Calu3 (cell line): ENCODE measurements around the gene RANGAP1. TPM values are rescaled to one million over a fixed set of nuclear protein-coding genes. Genes with fewer than 3 reads are reported as not detected.

Source experiments
- BruUV-seq: library from RNA; stranded (reverse); fragments of 400-500 nt; replicated peaks from 2 replicates; lab custom pipeline; 2021; lab: Mats Ljungman, UMichigan
- CTCF ChIA-PET: fragments of 300-600 bp; sonication (Branson Sonifier 250); formaldehyde crosslinking; loops from one replicate; lab custom pipeline; 2022; ENCODE audit warnings: antibody characterized with exemption; lab: Charles Lee
- DNase-seq: peaks from one replicate; pipeline ENCODE4 v3.0.0; 2022
- H3K27ac Mint-ChIP-seq: one replicate; pipeline ENCODE4 v1.8.0; 2022; ENCODE audit warnings: mixed read lengths; ENCODE audit not compliant: unreplicated experiment
- H3K27me3 Mint-ChIP-seq: one replicate; pipeline ENCODE4 v1.8.0; 2022; ENCODE audit warnings: mixed read lengths; ENCODE audit not compliant: unreplicated experiment
- H3K36me3 Mint-ChIP-seq: one replicate; pipeline ENCODE4 v1.8.0; 2022; ENCODE audit warnings: mild to moderate bottlenecking, moderate library complexity, mixed read lengths; ENCODE audit not compliant: insufficient read depth, unreplicated experiment
- H3K4me1 Mint-ChIP-seq: one replicate; pipeline ENCODE4 v1.8.0; 2022; ENCODE audit warnings: mild to moderate bottlenecking, low read depth, mixed read lengths; ENCODE audit not compliant: unreplicated experiment
- H3K4me3 Mint-ChIP-seq: one replicate; pipeline ENCODE4 v1.8.0; 2022; ENCODE audit warnings: mild to moderate bottlenecking, low read depth, moderate library complexity, mixed read lengths; ENCODE audit not compliant: unreplicated experiment
- H3K9me3 Mint-ChIP-seq: one replicate; pipeline ENCODE4 v1.8.0; 2022; ENCODE audit warnings: low read depth, mixed read lengths; ENCODE audit not compliant: unreplicated experiment
- CTCF ChIP-seq: fragments of 200-600 bp; IDR thresholded peaks from one replicate; pipeline ENCODE4 v1.8.0; 2022; ENCODE audit warnings: antibody characterized with exemption; ENCODE audit not compliant: unreplicated experiment
- intact Hi-C: fragments of 100-400 bp; cut with micrococcal nuclease; formaldehyde crosslinking; loops from one replicate; pipeline ENCODE4 v1.10.0; 2022; ENCODE audit not compliant: unreplicated experiment
- total RNA-seq: library from RNA; stranded (reverse); gene quantifications from 2 replicates; pipeline ENCODE4 v1.2.3, GENCODE V29; 2022

The RANGAP1 gene
- total RNA-seq, 1 experiment from 2014 or later, result 189 TPM

GRCh38 chr22:41288245-41288946 lies 2.4 kb upstream of the RANGAP1 start:
- CTCF ChIA-PET, result interaction anchor here (0.5 kb wide), 1 partner anchor 285 kb away, joined by 3 read pairs; no protein-coding TSS in a partner anchor
- intact Hi-C loops, result no loop called here
- peak; percentile 59 for DNase-seq
- Mint-ChIP-seq H3K4me1 (peaks cover 40% of the 10 kb centered on the region), H3K27me3 (no peaks in the 10 kb centered on the region), H3K4me3 (peak overlapping the region; percentile 55), H3K27ac (peak overlapping the region; percentile 77), H3K9me3 (no peaks in the 10 kb centered on the region), H3K36me3 (peaks cover 44% of the 10 kb centered on the region)
- BruUV-seq, result no TSS peak
- no peak for TF ChIP-seq CTCF

GRCh38 chr22:41286639-41287091 lies 678 bp upstream of the RANGAP1 start:
- CTCF ChIA-PET, result interaction anchor here (1.2 kb wide), 1 partner anchor 15 kb away, joined by 3 read pairs; the partner anchor contains the start of gene ZC3H7B
- intact Hi-C loops, result no loop called here
- Mint-ChIP-seq H3K4me1 (peaks cover 52% of the 10 kb centered on the region), H3K27me3 (no peaks in the 10 kb centered on the region), H3K9me3 (no peaks in the 10 kb centered on the region), H3K27ac (peak overlapping the region; percentile 81), H3K36me3 (peaks cover 59% of the 10 kb centered on the region), H3K4me3 (peak overlapping the region; percentile 86)
- peak; percentile 20 for DNase-seq
- TF ChIP-seq CTCF, result no peak
- TSS peak; percentile 89 for BruUV-seq

GRCh38 chr22:41285441-41285819 lies 557 bp downstream of the RANGAP1 start:
- intact Hi-C loops, result no loop called here
- peak; percentile 73 for DNase-seq

GRCh38 chr22:41284465-41284864 lies 1.5 kb downstream of the RANGAP1 start:
- H3K4me1 Mint-ChIP-seq, result peaks cover 45% of the 10 kb centered on the region
- peak overlapping the region; percentile 86 for H3K4me3 Mint-ChIP-seq
- CTCF ChIA-PET, result interaction anchor here (0.7 to 1.4 kb wide), 4 partner anchors 10 to 1968 kb away, joined by 3 to 5 read pairs (median 3); partner anchors contain the start of genes TEF and ZC3H7B
- no TSS peak for BruUV-seq
- H3K36me3 Mint-ChIP-seq, result peaks cover 80% of the 10 kb centered on the region
- H3K27ac Mint-ChIP-seq, result peak overlapping the region; percentile 81
- no peaks in the 10 kb centered on the region for H3K9me3 Mint-ChIP-seq
- DNase-seq, result peak; percentile 77
- TF ChIP-seq CTCF, result no peak
- H3K27me3 Mint-ChIP-seq, result no peaks in the 10 kb centered on the region
- intact Hi-C loops, result no loop called here

More at GRCh38 chr22:41285441-41285819, 557 bp downstream of the RANGAP1 start:
- peak overlapping the region; percentile 86 for H3K4me3 Mint-ChIP-seq
- BruUV-seq, result TSS peak; percentile 35
- H3K27ac Mint-ChIP-seq, result peak overlapping the region; percentile 81
- H3K9me3 Mint-ChIP-seq, result no peaks in the 10 kb centered on the region
- peaks cover 55% of the 10 kb centered on the region for H3K4me1 Mint-ChIP-seq
- CTCF ChIA-PET, result interaction anchor here (1.4 kb wide), 1 partner anchor 96 kb away, joined by 3 read pairs; the partner anchor contains the start of gene TEF
- no peak for TF ChIP-seq CTCF
- peaks cover 71% of the 10 kb centered on the region for H3K36me3 Mint-ChIP-seq
- no peaks in the 10 kb centered on the region for H3K27me3 Mint-ChIP-seq
